ENCODE measurements around the gene EFR3B. TPM values are rescaled to one million over a fixed set of nuclear protein-coding genes. Genes with fewer than 3 reads are reported as not detected.
A peak's percentile ranks its signal among the peaks of the same experiment; 100 is the strongest.
"Not testable (repeated sequence)": the region's sequence is repeated elsewhere in the genome, so short reads cannot be mapped to it uniquely, and the experiment has no call there.

The EFR3B gene
- total RNA-seq, 2 experiments from 2014 or later = 1.0 to 1.1 TPM

GRCh38 chr2:25109822-25110221, 67.9 kb downstream of the EFR3B start:
- ChIA-PET POLR2A (no interaction called here), CTCF (no interaction called here)
- no peaks in the 10 kb centered on the region for H3K36me3 Mint-ChIP-seq (ENCODE audit: low read depth)
- peaks cover 4% of the 10 kb centered on the region for H3K27me3 Mint-ChIP-seq
- no peaks in the 10 kb centered on the region for H3K9me3 Mint-ChIP-seq (ENCODE audit: low read depth)
- no peak overlapping the region for H3K27ac Mint-ChIP-seq
- H3K4me1 Mint-ChIP-seq = peaks cover 11% of the 10 kb centered on the region
- no peak overlapping the region for H3K4me3 Mint-ChIP-seq
- DNase-seq (peak; percentile 43), ATAC-seq (peak; percentile 62)
- intact Hi-C loops (cut with DNase I, micrococcal nuclease) = loop anchor here in 1 of 2 experiments (10.0 kb wide), 2 partner anchors 65 to 555 kb away; partner anchors contain the start of gene EFR3B

- Mint-ChIP-seq H3K9me3 (ENCODE audit: low read depth) (no peaks in the 10 kb centered on the region), H3K27me3 (peaks cover 3% of the 10 kb centered on the region), H3K36me3 (ENCODE audit: low read depth) (no peaks in the 10 kb centered on the region), H3K4me3 (no peak overlapping the region), H3K27ac (no peak overlapping the region), H3K4me1 (peaks cover 4% of the 10 kb centered on the region)
- ATAC-seq = no peak
- CTCF ChIA-PET = no interaction called here
- intact Hi-C loops (cut with DNase I, micrococcal nuclease) = no loop called here
- DNase-seq = no peak
- POLR2A ChIA-PET = no interaction called here
These were observed 70.2 kb downstream of the EFR3B start for GRCh38 chr2:25112113-25112512.

DNA sequence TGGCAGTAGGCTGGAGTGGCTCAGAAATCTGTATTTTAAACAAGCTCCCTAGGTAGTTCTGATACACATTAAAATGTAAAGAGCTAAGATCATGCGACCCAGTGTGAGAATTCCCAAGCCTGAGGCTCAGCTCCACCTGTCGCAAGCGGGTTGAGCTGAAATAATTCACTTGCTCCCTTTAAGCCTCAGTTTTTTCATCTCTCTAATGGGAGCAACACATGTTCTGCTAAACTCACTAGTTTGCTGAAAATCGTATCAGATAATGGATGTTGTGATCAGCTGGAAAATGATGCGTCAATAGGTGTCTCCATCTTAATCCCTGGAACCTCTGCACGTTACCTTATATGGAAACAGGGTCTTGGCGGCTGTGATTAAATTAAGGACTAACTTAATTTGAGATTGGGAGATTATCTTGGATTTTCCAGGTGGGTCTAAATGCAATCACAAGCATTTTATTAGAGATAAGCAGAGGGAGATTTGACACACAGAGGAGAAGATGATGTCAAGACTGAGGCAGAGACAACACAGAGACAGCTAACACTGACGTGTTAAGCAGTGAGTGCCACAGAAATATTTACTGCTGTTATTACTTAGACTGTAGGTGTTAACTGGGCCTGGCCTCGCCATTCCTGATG, 73.5 kb downstream of the EFR3B start:
- H3K9me3 Mint-ChIP-seq (ENCODE audit: low read depth) = no peaks in the 10 kb centered on the region
- no peaks in the 10 kb centered on the region for H3K36me3 Mint-ChIP-seq (ENCODE audit: low read depth)
- H3K27me3 Mint-ChIP-seq = peaks cover 5% of the 10 kb centered on the region
- DNase-seq = no peak
- CTCF ChIA-PET = interaction anchor here (0.5 to 1.6 kb wide), 4 partner anchors 13 to 140 kb away, joined by 3 to 8 read pairs (median 4); no protein-coding TSS in a partner anchor
- H3K27ac Mint-ChIP-seq = no peak overlapping the region
- POLR2A ChIA-PET = interaction anchor here (0.6 kb wide), 2 partner anchors 485 to 715 kb away, joined by 3 to 4 read pairs; no protein-coding TSS in a partner anchor
- no peak overlapping the region for H3K4me3 Mint-ChIP-seq
- H3K4me1 Mint-ChIP-seq = no peaks in the 10 kb centered on the region
- intact Hi-C loops (cut with DNase I, micrococcal nuclease) = no loop called here
- ATAC-seq = no peak

DNA sequence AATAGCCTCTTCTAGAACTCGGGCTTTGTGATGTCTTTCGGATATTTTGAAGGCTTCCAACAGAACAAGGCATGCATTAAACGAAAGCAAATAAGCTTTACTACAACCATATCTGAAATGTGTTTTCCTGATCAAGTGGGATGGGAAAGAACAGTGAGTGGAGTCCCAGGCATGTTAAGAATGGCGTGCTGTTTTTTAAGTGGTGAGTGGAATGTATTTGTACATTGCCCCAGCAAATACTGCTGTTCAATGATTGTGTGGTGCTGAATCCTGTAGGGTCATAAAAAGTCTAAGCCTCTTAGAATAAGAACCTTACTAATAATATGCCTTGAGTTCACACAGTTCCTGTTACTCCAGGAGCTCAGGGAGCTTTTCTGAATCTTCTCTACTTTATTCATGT, 74.0 kb downstream of the EFR3B start:
- ChIA-PET POLR2A (no interaction called here), CTCF (interaction anchor here (1.2 to 1.6 kb wide), 3 partner anchors 12 to 140 kb away, joined by 4 to 8 read pairs (median 5); no protein-coding TSS in a partner anchor)
- ATAC-seq (no peak), DNase-seq (no peak)
- H3K9me3 Mint-ChIP-seq (ENCODE audit: low read depth) = no peaks in the 10 kb centered on the region
- intact Hi-C loops (cut with DNase I, micrococcal nuclease) = no loop called here
- no peak overlapping the region for H3K4me3 Mint-ChIP-seq
- H3K27me3 Mint-ChIP-seq = peaks cover 5% of the 10 kb centered on the region
- H3K27ac Mint-ChIP-seq = no peak overlapping the region
- no peaks in the 10 kb centered on the region for H3K4me1 Mint-ChIP-seq
- H3K36me3 Mint-ChIP-seq (ENCODE audit: low read depth) = no peaks in the 10 kb centered on the region

DNA sequence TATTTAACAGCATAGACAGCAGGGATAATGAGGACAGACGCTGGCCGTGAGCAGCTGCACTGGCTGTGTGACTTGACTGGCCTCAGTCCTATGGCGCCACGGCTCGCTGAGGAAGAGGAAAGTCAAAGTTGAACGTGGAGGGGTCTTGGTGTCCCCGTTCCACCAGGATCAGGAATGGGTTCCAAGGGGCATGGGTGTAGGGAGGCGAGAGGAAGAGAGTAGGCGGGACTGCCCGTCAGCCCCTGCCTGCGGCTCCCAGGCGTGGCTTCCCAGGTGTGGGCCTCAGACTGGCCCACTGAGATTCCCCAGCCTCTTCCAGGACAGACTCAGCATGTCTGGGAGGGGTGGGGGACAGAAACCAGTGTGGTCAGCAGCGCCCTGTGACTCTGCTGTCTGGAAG, 75.1 kb downstream of the EFR3B start:
- Mint-ChIP-seq H3K4me3 (no peak overlapping the region), H3K9me3 (ENCODE audit: low read depth) (no peaks in the 10 kb centered on the region), H3K27me3 (peaks cover 5% of the 10 kb centered on the region), H3K4me1 (no peaks in the 10 kb centered on the region), H3K36me3 (ENCODE audit: low read depth) (no peaks in the 10 kb centered on the region), H3K27ac (no peak overlapping the region)
- intact Hi-C loops (cut with DNase I, micrococcal nuclease) = no loop called here
- CTCF ChIA-PET = no interaction called here
- ATAC-seq (no peak), DNase-seq (no peak)
- POLR2A ChIA-PET = no interaction called here

DNA sequence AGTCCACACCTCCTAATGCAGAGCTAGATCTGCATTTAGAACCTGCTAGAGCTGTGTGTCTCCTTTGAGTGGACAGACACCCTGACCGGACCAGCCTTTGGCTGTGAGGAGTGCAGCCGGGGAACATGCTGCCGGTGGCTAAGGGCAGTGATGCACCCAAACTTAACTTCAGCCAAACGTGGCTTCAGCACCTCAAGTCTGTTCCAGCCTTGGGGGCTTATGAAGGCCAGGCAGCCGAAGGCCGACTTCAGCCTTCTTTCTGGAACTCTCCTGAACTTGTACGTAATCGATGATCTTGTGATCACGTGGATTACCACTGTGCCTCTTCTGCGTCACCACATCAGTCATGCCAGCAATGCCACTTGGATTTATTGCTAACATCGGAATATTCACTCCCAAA, 77.4 kb downstream of the EFR3B start:
- DNase-seq (no peak), ATAC-seq (no peak)
- POLR2A ChIA-PET = no interaction called here
- H3K4me3 Mint-ChIP-seq = no peak overlapping the region
- H3K27ac Mint-ChIP-seq = no peak overlapping the region
- H3K36me3 Mint-ChIP-seq (ENCODE audit: low read depth) = no peaks in the 10 kb centered on the region
- H3K9me3 Mint-ChIP-seq (ENCODE audit: low read depth) = no peaks in the 10 kb centered on the region
- no peaks in the 10 kb centered on the region for H3K4me1 Mint-ChIP-seq
- peaks cover 7% of the 10 kb centered on the region for H3K27me3 Mint-ChIP-seq
- intact Hi-C loops (cut with DNase I, micrococcal nuclease) = no loop called here
- CTCF ChIA-PET = interaction anchor here (0.6 to 2.4 kb wide), 3 partner anchors 10 to 374 kb away, joined by 3 to 13 read pairs (median 5); no protein-coding TSS in a partner anchor

- peaks cover 5% of the 10 kb centered on the region for H3K27me3 Mint-ChIP-seq
- no peaks in the 10 kb centered on the region for H3K4me1 Mint-ChIP-seq
- ChIA-PET POLR2A (no interaction called here), CTCF (interaction anchor here (2.5 kb wide), 1 partner anchor 147 kb away, joined by 11 read pairs; no protein-coding TSS in a partner anchor)
- no peaks in the 10 kb centered on the region for H3K36me3 Mint-ChIP-seq (ENCODE audit: low read depth)
- ATAC-seq (no peak), DNase-seq (no peak)
- no peak overlapping the region for H3K27ac Mint-ChIP-seq
- intact Hi-C loops (cut with DNase I, micrococcal nuclease) = no loop called here
- no peak overlapping the region for H3K4me3 Mint-ChIP-seq
- no peaks in the 10 kb centered on the region for H3K9me3 Mint-ChIP-seq (ENCODE audit: low read depth)
These were observed 80.5 kb downstream of the EFR3B start for GRCh38 chr2:25122367-25122766.

GRCh38 chr2:25123682-25124081, 81.8 kb downstream of the EFR3B start:
- Mint-ChIP-seq H3K4me3 (no peak overlapping the region), H3K9me3 (ENCODE audit: low read depth) (no peaks in the 10 kb centered on the region), H3K27ac (no peak overlapping the region), H3K36me3 (ENCODE audit: low read depth) (no peaks in the 10 kb centered on the region), H3K27me3 (peaks cover 2% of the 10 kb centered on the region), H3K4me1 (no peaks in the 10 kb centered on the region)
- ChIA-PET CTCF (interaction anchor here (2.5 kb wide), 1 partner anchor 148 kb away, joined by 11 read pairs; no protein-coding TSS in a partner anchor), POLR2A (no interaction called here)
- ATAC-seq (no peak), DNase-seq (no peak)
- intact Hi-C loops (cut with DNase I, micrococcal nuclease) = no loop called here

GRCh38 chr2:25125189-25125588, 83.3 kb downstream of the EFR3B start:
- Mint-ChIP-seq H3K9me3 (ENCODE audit: low read depth) (no peaks in the 10 kb centered on the region), H3K4me1 (peaks cover 5% of the 10 kb centered on the region), H3K36me3 (ENCODE audit: low read depth) (no peaks in the 10 kb centered on the region), H3K27me3 (peaks cover 6% of the 10 kb centered on the region), H3K27ac (no peak overlapping the region), H3K4me3 (no peak overlapping the region)
- ChIA-PET POLR2A (no interaction called here), CTCF (interaction anchor here (0.7 to 1.8 kb wide), 4 partner anchors 13 to 150 kb away, joined by 3 to 7 read pairs (median 3); no protein-coding TSS in a partner anchor)
- DNase-seq (no peak), ATAC-seq (no peak)
- intact Hi-C loops (cut with DNase I, micrococcal nuclease) = no loop called here

GRCh38 chr2:25125976-25126375, 84.1 kb downstream of the EFR3B start:
- ATAC-seq (no peak), DNase-seq (no peak)
- Mint-ChIP-seq H3K9me3 (ENCODE audit: low read depth) (no peaks in the 10 kb centered on the region), H3K4me1 (peaks cover 5% of the 10 kb centered on the region), H3K4me3 (no peak overlapping the region), H3K27ac (no peak overlapping the region), H3K27me3 (peaks cover 13% of the 10 kb centered on the region), H3K36me3 (ENCODE audit: low read depth) (no peaks in the 10 kb centered on the region)
- CTCF ChIA-PET = interaction anchor here (0.5 to 8.2 kb wide), 3 partner anchors 56 to 151 kb away, joined by 3 to 141 read pairs (median 7); no protein-coding TSS in a partner anchor
- intact Hi-C loops (cut with DNase I, micrococcal nuclease) = no loop called here
- POLR2A ChIA-PET = interaction anchor here (0.6 kb wide), 1 partner anchor 1060 kb away, joined by 5 read pairs; no protein-coding TSS in a partner anchor

GRCh38 chr2:25127071-25127470, 85.2 kb downstream of the EFR3B start:
- intact Hi-C loops (cut with DNase I, micrococcal nuclease); H3K4me3 Mint-ChIP-seq; ATAC-seq; H3K9me3 Mint-ChIP-seq (ENCODE audit: low read depth); H3K27ac Mint-ChIP-seq; H3K4me1 Mint-ChIP-seq; DNase-seq; H3K36me3 Mint-ChIP-seq (ENCODE audit: low read depth): not testable (repeated sequence)
- ChIA-PET CTCF (interaction anchor here (0.7 to 8.2 kb wide), 6 partner anchors 11 to 291 kb away, joined by 3 to 141 read pairs (median 10); no protein-coding TSS in a partner anchor), POLR2A (interaction anchor here (1.6 kb wide), 1 partner anchor 152 kb away, joined by 5 read pairs; no protein-coding TSS in a partner anchor)
- H3K27me3 Mint-ChIP-seq = peaks cover 18% of the 10 kb centered on the region

- H3K9me3 Mint-ChIP-seq (ENCODE audit: low read depth) = no peaks in the 10 kb centered on the region
- no peak overlapping the region for H3K4me3 Mint-ChIP-seq
- POLR2A ChIA-PET = interaction anchor here (1.6 kb wide), 1 partner anchor 152 kb away, joined by 5 read pairs; no protein-coding TSS in a partner anchor
- DNase-seq (no peak), ATAC-seq (no peak)
- no peaks in the 10 kb centered on the region for H3K36me3 Mint-ChIP-seq (ENCODE audit: low read depth)
- intact Hi-C loops (cut with DNase I, micrococcal nuclease) = loop anchor here in 1 of 2 experiments (2.0 kb wide), 1 partner anchor 69 kb away; no protein-coding TSS in a partner anchor
- CTCF ChIA-PET = interaction anchor here (0.6 to 8.2 kb wide), 13 partner anchors 11 to 717 kb away, joined by 3 to 141 read pairs (median 4); no protein-coding TSS in a partner anchor
- H3K27me3 Mint-ChIP-seq = peaks cover 22% of the 10 kb centered on the region
- no peak overlapping the region for H3K27ac Mint-ChIP-seq
- peaks cover 11% of the 10 kb centered on the region for H3K4me1 Mint-ChIP-seq
These were observed 85.8 kb downstream of the EFR3B start for GRCh38 chr2:25127646-25128045.
